HEK293T (cell line): Measurements from ENCODE around the gene USP19.

Experiments
- CTCF ChIA-PET: fragments of 350-600 bp; formaldehyde crosslinking; extraction: SDS; loops from one replicate; lab custom pipeline; 2021; ENCODE audit warnings: antibody characterized with exemption, inconsistent platforms; lab: Yijun Ruan, JAX
- POLR2A ChIA-PET: fragments of 350-600 bp; formaldehyde crosslinking; extraction: SDS; loops from one replicate; lab custom pipeline; 2020; ENCODE audit warnings: antibody characterized with exemption, inconsistent platforms; lab: Yijun Ruan, JAX
- DNase-seq: peaks from one replicate; pipeline ENCODE4 v3.0.0; 2012; ENCODE audit warnings: mixed read lengths; ENCODE audit errors: extremely low spot score
- ARNT ChIP-seq: fragments of 450-650 bp; IDR thresholded peaks from 2 replicates; pipeline ENCODE4 v1.6.1; 2017; ENCODE audit warnings: mild to moderate bottlenecking
- BHLHE40 ChIP-seq: fragments of 450-650 bp; IDR thresholded peaks from 2 replicates; pipeline ENCODE4 v1.6.1; 2016; ENCODE audit warnings: mild to moderate bottlenecking, moderate library complexity, borderline replicate concordance
- CTBP1 ChIP-seq: fragments of 450-650 bp; IDR thresholded peaks from 2 replicates; pipeline ENCODE4 v1.6.1; 2016; ENCODE audit warnings: borderline replicate concordance
- ELF4 ChIP-seq: fragments of 450-650 bp; IDR thresholded peaks from 2 replicates; pipeline ENCODE4 v1.6.1; 2017; ENCODE audit warnings: antibody characterized with exemption
- FOXA1 ChIP-seq: fragments of 450-650 bp; IDR thresholded peaks from 2 replicates; pipeline ENCODE4 v1.6.1; 2016; ENCODE audit warnings: mild to moderate bottlenecking
- FOXK2 ChIP-seq: fragments of 450-650 bp; IDR thresholded peaks from 2 replicates; pipeline ENCODE4 v1.6.1; 2016; ENCODE audit warnings: mild to moderate bottlenecking
- FOXM1 ChIP-seq: fragments of 450-650 bp; IDR thresholded peaks from 2 replicates; pipeline ENCODE4 v1.6.1; 2017; ENCODE audit warnings: mild to moderate bottlenecking, borderline replicate concordance
- HDGF ChIP-seq: fragments of 450-650 bp; IDR thresholded peaks from 2 replicates; pipeline ENCODE4 v1.6.1; 2017; ENCODE audit warnings: antibody characterized with exemption, borderline replicate concordance
- L3MBTL2 ChIP-seq: fragments of 450-650 bp; conservative IDR thresholded peaks from 2 replicates; pipeline ENCODE4 v1.6.1; 2016; ENCODE audit warnings: mild to moderate bottlenecking
- LEF1 ChIP-seq: fragments of 450-650 bp; IDR thresholded peaks from 2 replicates; pipeline ENCODE4 v1.6.1; 2017; ENCODE audit warnings: mild to moderate bottlenecking, borderline replicate concordance
- NFRKB ChIP-seq: fragments of 450-650 bp; IDR thresholded peaks from 2 replicates; pipeline ENCODE4 v1.6.1; 2016; ENCODE audit warnings: mild to moderate bottlenecking, moderate library complexity
- SP1 ChIP-seq: fragments of 450-650 bp; IDR thresholded peaks from 2 replicates; pipeline ENCODE4 v1.6.1; 2017
- SUZ12 ChIP-seq: fragments of 450-650 bp; IDR thresholded peaks from 2 replicates; pipeline ENCODE4 v1.6.1; 2016; ENCODE audit warnings: mild to moderate bottlenecking
- TARDBP ChIP-seq: fragments of 450-650 bp; IDR thresholded peaks from 2 replicates; pipeline ENCODE4 v1.6.1; 2016
- ZNF384 ChIP-seq: fragments of 450-650 bp; IDR thresholded peaks from 2 replicates; pipeline ENCODE4 v1.6.1; 2016
- TF ChIP-seq, protein P1 (sequence below): fragments of 450-650 bp; IDR thresholded peaks from 2 replicates; pipeline ENCODE4 v1.6.1; 2016

The USP19 gene

DNA sequence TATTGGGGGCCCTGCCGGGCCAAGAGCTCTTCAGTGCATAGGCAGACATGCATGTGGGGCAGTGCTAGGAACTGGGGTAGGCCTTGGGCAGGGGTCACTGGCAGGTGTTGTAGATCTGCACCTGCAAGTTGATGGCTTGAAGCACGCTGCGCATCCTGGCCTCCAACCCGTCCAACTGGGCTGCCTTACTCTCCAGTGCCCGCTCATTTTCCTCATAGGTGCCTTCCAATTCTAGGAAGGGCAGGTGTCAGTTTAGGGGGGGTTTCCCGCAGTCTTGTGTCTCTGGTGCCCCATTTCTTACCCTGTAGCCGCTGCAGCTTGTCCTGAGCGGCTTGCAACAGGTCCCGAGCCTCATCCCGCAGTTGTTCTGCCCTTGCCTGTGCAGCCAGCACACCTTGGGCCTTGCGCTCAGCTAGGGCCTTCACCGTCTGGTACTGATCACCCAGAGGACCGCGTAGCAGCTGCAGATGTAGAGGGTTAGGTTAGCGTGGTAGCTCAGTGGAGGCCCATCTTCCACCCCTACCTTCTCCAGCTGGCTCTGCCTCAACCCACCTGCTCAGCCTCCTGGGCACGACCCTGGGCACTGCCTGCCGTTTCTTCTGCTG lies 611 bp upstream of the USP19 start:
- ChIA-PET POLR2A (interaction anchor here (0.5 to 2.3 kb wide), 25 partner anchors 10 to 463 kb away, joined by 3 to 66 read pairs (median 4); partner anchors contain the start of genes KLHDC8B, LAMB2, NDUFAF3 and P4HTM), CTCF (no interaction called here)
- no peak for TF ChIP-seq FOXK2
- no peak for TF ChIP-seq ARNT
- TF ChIP-seq SP1 = no peak
- TF ChIP-seq HDGF = no peak
- TF ChIP-seq L3MBTL2 = no peak
- TF ChIP-seq BHLHE40 = no peak
- no peak for TF ChIP-seq FOXM1
- TF ChIP-seq LEF1 = no peak
- no peak for TF ChIP-seq TARDBP
- TF ChIP-seq, protein P1, sequence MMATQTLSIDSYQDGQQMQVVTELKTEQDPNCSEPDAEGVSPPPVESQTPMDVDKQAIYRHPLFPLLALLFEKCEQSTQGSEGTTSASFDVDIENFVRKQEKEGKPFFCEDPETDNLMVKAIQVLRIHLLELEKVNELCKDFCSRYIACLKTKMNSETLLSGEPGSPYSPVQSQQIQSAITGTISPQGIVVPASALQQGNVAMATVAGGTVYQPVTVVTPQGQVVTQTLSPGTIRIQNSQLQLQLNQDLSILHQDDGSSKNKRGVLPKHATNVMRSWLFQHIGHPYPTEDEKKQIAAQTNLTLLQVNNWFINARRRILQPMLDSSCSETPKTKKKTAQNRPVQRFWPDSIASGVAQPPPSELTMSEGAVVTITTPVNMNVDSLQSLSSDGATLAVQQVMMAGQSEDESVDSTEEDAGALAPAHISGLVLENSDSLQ = no peak
- TF ChIP-seq FOXA1 = no peak
- TF ChIP-seq SUZ12 = no peak
- TF ChIP-seq ZNF384 = no peak
- no peak for TF ChIP-seq CTBP1
- TF ChIP-seq ELF4 = no peak
- TF ChIP-seq NFRKB = no peak
- DNase-seq = no peak

DNA sequence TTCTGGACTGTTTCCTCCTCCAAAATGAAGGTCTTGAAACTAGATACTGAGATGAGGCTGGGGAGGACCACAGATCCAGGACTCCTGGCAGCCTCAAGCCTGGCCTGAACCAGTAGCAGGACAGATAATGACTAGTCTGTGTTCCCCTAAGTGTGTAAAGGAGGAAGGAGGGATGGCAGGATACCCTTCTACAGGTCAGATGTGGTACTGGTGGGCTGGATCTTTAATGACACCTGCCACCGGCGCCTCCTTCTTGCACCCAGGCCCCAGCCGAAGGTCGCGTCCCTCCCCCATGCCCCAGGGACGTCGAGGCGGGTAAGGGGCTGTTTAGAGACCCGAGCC lies 556 bp downstream of the USP19 start:
- no peak for TF ChIP-seq BHLHE40
- TF ChIP-seq NFRKB = no peak
- no peak for TF ChIP-seq FOXA1
- TF ChIP-seq, protein P1 = no peak
- no peak for TF ChIP-seq TARDBP
- TF ChIP-seq SUZ12 = no peak
- no peak for TF ChIP-seq L3MBTL2
- no peak for TF ChIP-seq FOXM1
- no peak for TF ChIP-seq LEF1
- no peak for TF ChIP-seq HDGF
- no peak for TF ChIP-seq SP1
- TF ChIP-seq CTBP1 = no peak
- TF ChIP-seq ARNT = no peak
- no peak for TF ChIP-seq ZNF384
- no peak for TF ChIP-seq FOXK2
- POLR2A ChIA-PET = interaction anchor here (0.9 to 2.3 kb wide), 11 partner anchors 9 to 113 kb away, joined by 3 to 66 read pairs (median 9); partner anchors contain the start of genes KLHDC8B, LAMB2, NDUFAF3 and QRICH1
- CTCF ChIA-PET = no interaction called here
- DNase-seq = peak; percentile 18

DNA sequence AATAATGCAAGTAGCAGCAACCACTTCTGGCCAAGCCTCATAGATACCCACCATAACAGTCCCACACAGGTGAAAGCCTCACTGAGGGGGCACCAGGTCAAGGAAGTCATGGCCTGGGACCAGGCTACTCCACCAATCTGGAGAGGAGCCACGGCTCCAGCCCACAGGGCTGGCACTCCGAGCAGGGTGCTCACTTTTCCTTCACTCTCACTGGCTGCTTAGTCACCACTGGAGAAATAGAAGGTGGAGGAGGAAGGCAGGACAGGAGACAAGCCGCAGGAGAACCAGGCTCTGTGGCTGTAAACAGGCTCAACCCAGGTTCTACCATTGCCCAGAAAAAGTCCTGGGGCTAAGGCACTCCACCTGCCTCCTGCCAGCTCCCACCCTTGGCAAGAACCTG lies 1.2 kb downstream of the USP19 start:
- POLR2A ChIA-PET = interaction anchor here (1.0 to 2.3 kb wide), 3 partner anchors 10 to 97 kb away, joined by 5 to 13 read pairs (median 10); partner anchors contain the start of gene NDUFAF3
- no peak for DNase-seq
- CTCF ChIA-PET = no interaction called here
- no peak for TF ChIP-seq SUZ12
- no peak for TF ChIP-seq SP1
- TF ChIP-seq TARDBP = no peak
- no peak for TF ChIP-seq BHLHE40
- TF ChIP-seq FOXA1 = no peak
- no peak for TF ChIP-seq ELF4
- TF ChIP-seq FOXK2 = no peak
- no peak for TF ChIP-seq ZNF384

DNA sequence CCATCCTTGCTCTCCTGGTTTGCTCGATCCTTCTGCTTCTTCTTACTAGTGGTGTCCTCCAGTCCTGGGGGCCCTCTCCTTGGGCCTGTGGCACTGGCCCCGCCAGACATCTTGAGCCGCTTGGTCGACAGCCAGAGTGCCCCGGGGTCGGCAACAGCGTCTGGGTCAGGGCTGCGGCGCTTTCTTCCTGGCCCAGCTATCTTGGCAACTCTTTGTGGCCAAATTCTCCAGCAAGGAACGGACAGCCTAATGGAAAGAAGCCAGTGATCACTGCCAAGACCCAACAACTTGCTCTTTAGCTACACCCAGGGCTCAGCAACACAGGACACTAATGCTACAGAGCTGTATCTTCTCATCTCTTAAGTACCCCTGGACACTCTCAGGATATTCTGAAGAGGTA lies 1.6 kb downstream of the USP19 start:
- TF ChIP-seq CTBP1 (no peak), FOXM1 (no peak), NFRKB (no peak), LEF1 (no peak), SP1 (no peak), ELF4 (no peak)
- TF ChIP-seq, protein P1 = no peak
- CTCF ChIA-PET = no interaction called here
- DNase-seq = no peak
- POLR2A ChIA-PET = interaction anchor here (1.0 to 2.1 kb wide), 2 partner anchors 10 to 97 kb away, joined by 5 to 10 read pairs; partner anchors contain the start of gene NDUFAF3

DNA sequence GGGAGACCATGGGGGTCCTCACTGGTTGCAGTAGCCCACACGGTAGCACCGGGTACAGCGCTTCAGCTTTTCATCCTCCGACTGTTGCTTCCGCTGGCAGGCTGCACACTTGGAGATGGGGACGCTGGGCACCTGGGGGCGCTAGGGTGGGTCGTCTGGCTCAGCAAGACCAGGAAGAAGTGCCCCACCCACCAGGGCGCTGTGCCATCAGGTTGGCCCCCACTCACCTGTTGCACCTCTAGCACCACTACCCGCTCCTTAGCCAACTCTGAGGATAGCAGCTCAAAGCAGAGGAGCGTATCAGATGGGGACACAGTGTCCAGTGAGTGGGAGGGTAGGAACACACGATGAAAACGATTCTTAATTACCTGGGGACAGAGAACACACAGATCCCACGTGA lies 8.4 kb downstream of the USP19 start:
- TF ChIP-seq SP1 (no peak), SUZ12 (no peak), L3MBTL2 (no peak), HDGF (no peak), ARNT (no peak), FOXM1 (no peak), TARDBP (no peak), FOXA1 (no peak), FOXK2 (no peak), CTBP1 (no peak), ELF4 (no peak), BHLHE40 (no peak), LEF1 (no peak), ZNF384 (no peak), NFRKB (no peak)
- TF ChIP-seq, protein P1 = no peak
- ChIA-PET POLR2A (interaction anchor here (0.8 to 3.1 kb wide), 2 partner anchors 8 to 9 kb away, joined by 5 to 12 read pairs; partner anchors contain the start of genes QARS1 and USP19), CTCF (no interaction called here)
- no peak for DNase-seq
